ENCODE measurements around the gene TMEM59.

The TMEM59 gene

GRCh38 chr1:53979712-53980450 lies 73.1 kb downstream of the TMEM59 start:
- no peak for DNase-seq

All from NCI-H748 treated with DMSO at 0.1 percent for 48 hours (cell line).